ENCODE measurements around the gene RNF167. TPM values are rescaled to one million over a fixed set of nuclear protein-coding genes. Genes with fewer than 3 reads are reported as not detected.
A peak's percentile ranks its signal among the peaks of the same experiment; 100 is the strongest.

RNF167 gene
- total and polyA plus RNA-seq, 2 of the 4 experiments (the other 2 are of a cell fraction): 13.1 to 79.5 TPM

- intact Hi-C loops (cut with micrococcal nuclease) (no loop called here), dilution Hi-C loops (cut with HindIII; ENCODE audit: low sequenced_read_pairs, unreplicated experiment) (no loop called here), in situ Hi-C loops (cut with MboI; ENCODE audit: low sequenced_read_pairs) (no loop called here)
- Histone ChIP-seq H2BK120ac (ENCODE audit: low read depth, low read length) (no peak overlapping the region), H2BK20ac (ENCODE audit: low read depth, low read length) (no peak overlapping the region), H2AFZ (replicated peaks; ENCODE audit: low read length, poor library complexity) (no peak overlapping the region), H3K4me1 (ENCODE audit: control insufficient read depth, insufficient read depth, low read length) (peaks cover 14% of the 10 kb centered on the region), H4K5ac (ENCODE audit: low read depth, low read length) (no peak overlapping the region), H3K4me2 (ENCODE audit: low read depth, low read length) (no peak overlapping the region), H3K79me1 (ENCODE audit: low read depth in 1 of 2, low read length in 2 of 2) (peaks cover 6 to 56% of the 10 kb centered on the region in 2 experiments; a peak in 3 of 4 replicates), H3K56ac (ENCODE audit: extremely low read depth, insufficient read depth, low read length) (no peak overlapping the region), H4K20me1 (ENCODE audit: insufficient read depth, low read length) (peaks cover 3% of the 10 kb centered on the region; the same call in 1 of the 2 replicates), H3K23ac (ENCODE audit: low read depth, low read length) (no peak overlapping the region), H3K27me3 (ENCODE audit: control insufficient read depth, insufficient read depth, low read length) (no peaks in the 10 kb centered on the region), H2AK9ac (replicated peaks; ENCODE audit: low read depth, low read length, poor library complexity) (peak overlapping the region; percentile 56), H3K36me3 (ENCODE audit: control insufficient read depth, insufficient read depth, low read length) (peaks cover 35% of the 10 kb centered on the region), H2AK5ac (ENCODE audit: low read depth, low read length) (no peak overlapping the region), H3K14ac (replicated peaks; ENCODE audit: low read depth, low read length) (no peak overlapping the region), H3K4ac (ENCODE audit: low read depth, low read length) (no peak overlapping the region), H3K4me3 (ENCODE audit: insufficient read depth, low read depth, low read length) (no peak overlapping the region), H3K27ac (ENCODE audit: insufficient read depth, low read length) (no peak overlapping the region), H4K8ac (ENCODE audit: low read depth in 2 of 2, low read length in 2 of 2) (no peak overlapping the region), H4K91ac (ENCODE audit: insufficient read depth, low read depth, low read length) (no peak overlapping the region), H3K9ac (ENCODE audit: low read depth, low read length) (no peak overlapping the region), H2BK5ac (ENCODE audit: low read depth, low read length, poor library complexity, severe bottlenecking) (no peak overlapping the region), H3K18ac (ENCODE audit: low read depth, low read length) (no peak overlapping the region), H3K9me1 (ENCODE audit: insufficient read depth, low read length) (peaks cover 19% of the 10 kb centered on the region), H2BK15ac (ENCODE audit: low read depth, low read length) (no peak overlapping the region), H3K9me3 (ENCODE audit: control insufficient read depth, insufficient read depth, low read length) (no peaks in the 10 kb centered on the region)
- ChIA-PET POLR2A (ENCODE audit: unreplicated experiment) (no interaction called here), CTCF (interaction anchor here (1.9 kb wide), 1 partner anchor 9 kb away, joined by 6 read pairs; no protein-coding TSS in a partner anchor)
- no TSS peak for BruUV-seq (replicated peaks)
- TF ChIP-seq CTCF (conservative IDR thresholded peaks at IDR 0.05; ENCODE audit: low read depth, low read length) (no peak), MAZ (IDR thresholded peaks at IDR 0.05; ENCODE audit: borderline replicate concordance, low read depth, low read length) (no peak), ELK1 (IDR thresholded peaks at IDR 0.05; ENCODE audit: borderline replicate concordance, low read depth, low read length) (no peak), POLR2A (IDR thresholded peaks at IDR 0.05; ENCODE audit: low read depth, low read length) (no peak), RCOR1 (IDR thresholded peaks at IDR 0.05; ENCODE audit: insufficient replicate concordance, low read length) (no peak), CHD1 (IDR thresholded peaks at IDR 0.05; ENCODE audit: low read depth, low read length) (no peak), MXI1 (IDR thresholded peaks at IDR 0.05; ENCODE audit: borderline replicate concordance, low read depth, low read length) (no peak), FOS (IDR thresholded peaks at IDR 0.05; ENCODE audit: low read depth, low read length) (no peak), RFX5 (IDR thresholded peaks at IDR 0.05; ENCODE audit: low read depth, low read length) (no peak), CEBPB (IDR thresholded peaks at IDR 0.05; ENCODE audit: low read depth, low read length) (no peak), RAD21 (IDR thresholded peaks at IDR 0.05; ENCODE audit: low read length) (no peak), BHLHE40 (IDR thresholded peaks at IDR 0.05; ENCODE audit: low read depth, low read length) (no peak), USF2 (IDR thresholded peaks at IDR 0.05; ENCODE audit: low read depth, low read length) (no peak), NFE2L2 (IDR thresholded peaks at IDR 0.05; ENCODE audit: low read depth, low read length) (no peak), MAFK (IDR thresholded peaks at IDR 0.05; ENCODE audit: low read depth, low read length) (no peak)
- no peak for DNase-seq
- ATAC-seq (ENCODE audit: low read depth): no peak
- WGBS, 2 experiments (ENCODE audit: extremely low coverage in 2 of 2, insufficient read length in 1 of 2): 100% methylated on average over 3 of the region's 6 CpGs; no CpG with 5 or more reads in 1 of the 2 experiments
These were observed 31.8 kb downstream of the RNF167 start for GRCh38 chr17:4971826-4972225.
